ENCODE measurements around the gene CNOT9. TPM values are rescaled to one million over a fixed set of nuclear protein-coding genes. Genes with fewer than 3 reads are reported as not detected.

Gene CNOT9
- total and polyA plus RNA-seq, 2 of the 13 experiments (the other 11 are each of a cell fraction or from before 2014, with no cell fraction given): 82.6 to 92.4 TPM

DNA sequence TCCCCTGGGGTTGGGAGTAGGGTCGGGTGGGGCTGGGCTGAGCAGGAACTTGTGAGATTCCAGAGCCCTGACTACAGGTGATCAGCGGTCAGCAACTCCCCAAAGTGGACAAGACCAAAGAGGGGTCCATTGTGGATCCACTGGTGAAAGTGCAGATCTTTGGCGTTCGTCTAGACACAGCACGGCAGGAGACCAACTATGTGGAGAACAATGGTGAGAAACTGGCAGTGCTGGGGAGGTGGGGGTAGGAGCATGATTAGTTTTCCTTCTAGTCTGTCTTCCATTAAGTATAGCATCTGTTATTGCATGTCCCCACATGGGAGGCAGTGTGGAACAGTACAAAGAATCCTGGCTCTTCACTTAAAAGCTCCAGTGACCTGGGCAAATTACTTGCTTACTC is 67.1 kb downstream of the CNOT9 start (continued):
- no peak for TF ChIP-seq ZSCAN22 (CRISPR knock-in tag; IDR thresholded peaks at IDR 0.05)

DNA sequence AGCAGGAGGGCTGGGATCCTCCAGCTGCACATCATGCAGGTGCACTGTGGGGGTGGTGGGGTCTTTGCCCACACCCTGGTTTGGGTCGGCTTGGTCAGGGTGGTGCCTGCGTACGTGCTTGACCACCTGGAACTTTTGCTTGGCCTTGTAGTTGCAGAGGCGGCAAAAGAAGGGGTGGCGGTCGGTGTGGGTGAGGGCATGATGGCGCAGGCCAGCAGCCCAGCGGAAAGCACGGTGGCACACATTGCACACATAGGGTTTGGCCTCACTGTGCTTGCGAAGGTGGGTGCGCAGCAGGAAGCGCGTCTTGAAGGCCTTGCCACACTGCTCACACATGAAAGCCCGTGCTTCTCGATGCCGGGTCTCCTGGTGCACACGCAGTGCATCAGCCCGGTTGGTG is 69.7 kb downstream of the CNOT9 start:
- no peak overlapping the region for H3K4me2 ChIP-seq (ENCODE audit: low read depth, low read length)
- 98% methylated on average over 18 of the region's 18 CpGs for WGBS (ENCODE audit: low lambda C conversion rate)
- FAIRE-seq (no peak), DNase-seq (ENCODE audit: low spot score) (no peak), ATAC-seq (no peak)
- H4K20me1 ChIP-seq (ENCODE audit: insufficient read depth, low read length): no peaks in the 10 kb centered on the region
- no peak overlapping the region for H3K9ac ChIP-seq (ENCODE audit: insufficient read depth, low read depth, low read length)
- peaks cover 33 to 58% of the 10 kb centered on the region in 2 experiments for H3K36me3 ChIP-seq (replicated peaks in 1 of 2; ENCODE audit: control insufficient read depth in 1 of 2, insufficient read depth in 2 of 2, low read length in 2 of 2)
- H2AFZ ChIP-seq (ENCODE audit: low read length): no peak overlapping the region
- H3K27ac ChIP-seq (ENCODE audit: extremely low read length, insufficient read depth, low read length): no peak overlapping the region
- no peaks in the 10 kb centered on the region for H3K9me3 ChIP-seq (ENCODE audit: low read length)
- in situ Hi-C loops (cut with HindIII; ENCODE audit: extremely low pct_ligation_motif_present, low pct_unique_long_range_greater_than_20kb) (no loop called here), intact Hi-C loops (cut with micrococcal nuclease; ENCODE audit: unreplicated experiment) (no loop called here)
- H3K27me3 ChIP-seq (ENCODE audit: control insufficient read depth in 1 of 2, insufficient read depth in 2 of 2, low read length in 2 of 2): no peaks in the 10 kb centered on the region
- CTCF ChIA-PET (ENCODE audit: low intra/inter-chr PET ratio, low total read pairs): no interaction called here
- BruUV-seq (replicated peaks): no TSS peak
- H3K79me2 ChIP-seq (ENCODE audit: insufficient read depth, low read length): no peaks in the 10 kb centered on the region
- POLR2A ChIA-PET: no interaction called here
- 0 out of 2 replicates have a peak, but pooled peaks have one; percentile 32 for TF ChIP-seq RBFOX2 (IDR thresholded peaks at IDR 0.05; ENCODE audit: low read depth, low read length)
- TF ChIP-seq, protein P1, sequence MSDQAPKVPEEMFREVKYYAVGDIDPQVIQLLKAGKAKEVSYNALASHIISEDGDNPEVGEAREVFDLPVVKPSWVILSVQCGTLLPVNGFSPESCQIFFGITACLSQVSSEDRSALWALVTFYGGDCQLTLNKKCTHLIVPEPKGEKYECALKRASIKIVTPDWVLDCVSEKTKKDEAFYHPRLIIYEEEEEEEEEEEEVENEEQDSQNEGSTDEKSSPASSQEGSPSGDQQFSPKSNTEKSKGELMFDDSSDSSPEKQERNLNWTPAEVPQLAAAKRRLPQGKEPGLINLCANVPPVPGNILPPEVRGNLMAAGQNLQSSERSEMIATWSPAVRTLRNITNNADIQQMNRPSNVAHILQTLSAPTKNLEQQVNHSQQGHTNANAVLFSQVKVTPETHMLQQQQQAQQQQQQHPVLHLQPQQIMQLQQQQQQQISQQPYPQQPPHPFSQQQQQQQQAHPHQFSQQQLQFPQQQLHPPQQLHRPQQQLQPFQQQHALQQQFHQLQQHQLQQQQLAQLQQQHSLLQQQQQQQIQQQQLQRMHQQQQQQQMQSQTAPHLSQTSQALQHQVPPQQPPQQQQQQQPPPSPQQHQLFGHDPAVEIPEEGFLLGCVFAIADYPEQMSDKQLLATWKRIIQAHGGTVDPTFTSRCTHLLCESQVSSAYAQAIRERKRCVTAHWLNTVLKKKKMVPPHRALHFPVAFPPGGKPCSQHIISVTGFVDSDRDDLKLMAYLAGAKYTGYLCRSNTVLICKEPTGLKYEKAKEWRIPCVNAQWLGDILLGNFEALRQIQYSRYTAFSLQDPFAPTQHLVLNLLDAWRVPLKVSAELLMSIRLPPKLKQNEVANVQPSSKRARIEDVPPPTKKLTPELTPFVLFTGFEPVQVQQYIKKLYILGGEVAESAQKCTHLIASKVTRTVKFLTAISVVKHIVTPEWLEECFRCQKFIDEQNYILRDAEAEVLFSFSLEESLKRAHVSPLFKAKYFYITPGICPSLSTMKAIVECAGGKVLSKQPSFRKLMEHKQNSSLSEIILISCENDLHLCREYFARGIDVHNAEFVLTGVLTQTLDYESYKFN (CRISPR knock-in tag; conservative IDR thresholded peaks at IDR 0.05): no peak
- TF ChIP-seq CHCHD3 (CRISPR knock-in tag; IDR thresholded peaks at IDR 0.05): no peak
- TF ChIP-seq NR2C2 (CRISPR knock-in tag; IDR thresholded peaks at IDR 0.05; ENCODE audit: borderline replicate concordance): no peak
- no peak for TF ChIP-seq SALL1 (CRISPR knock-in tag; IDR thresholded peaks at IDR 0.05)
- no peak for TF ChIP-seq EHMT2 (IDR thresholded peaks at IDR 0.05; ENCODE audit: borderline replicate concordance, low read depth, low read length)
- no peak for TF ChIP-seq JARID2 (CRISPR knock-in tag; IDR thresholded peaks at IDR 0.05; ENCODE audit: insufficient replicate concordance)
- TF ChIP-seq, protein P2, sequence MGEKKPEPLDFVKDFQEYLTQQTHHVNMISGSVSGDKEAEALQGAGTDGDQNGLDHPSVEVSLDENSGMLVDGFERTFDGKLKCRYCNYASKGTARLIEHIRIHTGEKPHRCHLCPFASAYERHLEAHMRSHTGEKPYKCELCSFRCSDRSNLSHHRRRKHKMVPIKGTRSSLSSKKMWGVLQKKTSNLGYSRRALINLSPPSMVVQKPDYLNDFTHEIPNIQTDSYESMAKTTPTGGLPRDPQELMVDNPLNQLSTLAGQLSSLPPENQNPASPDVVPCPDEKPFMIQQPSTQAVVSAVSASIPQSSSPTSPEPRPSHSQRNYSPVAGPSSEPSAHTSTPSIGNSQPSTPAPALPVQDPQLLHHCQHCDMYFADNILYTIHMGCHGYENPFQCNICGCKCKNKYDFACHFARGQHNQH (CRISPR knock-in tag; IDR thresholded peaks at IDR 0.05): no peak
- TF ChIP-seq AGO2 (optimal IDR thresholded peaks at IDR 0.05; ENCODE audit: low read depth, low read length): peak; percentile 64
- TF ChIP-seq HOXD1 (CRISPR knock-in tag; IDR thresholded peaks at IDR 0.05): no peak
- no peaks in the 10 kb centered on the region for H3K4me1 ChIP-seq (ENCODE audit: insufficient read depth, low read length)
- no peak overlapping the region for H3K4me3 ChIP-seq (replicated peaks in 1 of 3; ENCODE audit: insufficient read depth in 1 of 3, low read depth in 2 of 3, low read length in 3 of 3)

Data from HepG2 (cell line).